ENCODE data around the gene NCAPG2.

Gene NCAPG2

DNA sequence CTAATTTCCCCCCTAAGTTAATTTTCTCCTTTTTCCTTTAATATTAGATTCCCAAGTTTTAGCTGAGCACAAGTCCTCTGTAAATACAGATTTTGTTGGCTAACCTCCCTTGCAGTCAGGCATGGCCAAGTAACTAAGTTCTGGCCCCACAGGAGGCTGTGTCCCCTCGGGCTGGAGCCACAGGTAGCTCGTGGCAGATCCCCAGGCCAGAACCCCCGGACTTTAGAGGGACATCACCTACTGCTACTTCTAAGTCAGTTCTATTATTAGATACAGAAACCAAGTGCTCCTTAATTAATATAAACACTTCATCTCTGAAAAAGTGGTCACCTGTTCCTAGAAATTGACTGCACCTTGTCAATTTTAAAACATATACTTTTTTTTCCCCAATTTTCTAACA is 46.1 kb upstream of the NCAPG2 start:
- H3K27me3 ChIP-seq (ENCODE audit: insufficient read depth, poor library complexity, severe bottlenecking) = no peaks in the 10 kb centered on the region
- peaks cover 21% of the 10 kb centered on the region for H3K4me1 ChIP-seq (ENCODE audit: insufficient read depth, poor library complexity, severe bottlenecking)
- H3K27ac ChIP-seq (ENCODE audit: poor library complexity, severe bottlenecking) = no peak overlapping the region
- H3K9me3 ChIP-seq (ENCODE audit: severe bottlenecking) = no peaks in the 10 kb centered on the region
- H3K36me3 ChIP-seq (ENCODE audit: low read depth) = peaks cover 79% of the 10 kb centered on the region
- DNase-seq (ENCODE audit: low spot score) = no peak
- ATAC-seq (ENCODE audit: low read depth) = no peak
- TF ChIP-seq, protein P1, sequence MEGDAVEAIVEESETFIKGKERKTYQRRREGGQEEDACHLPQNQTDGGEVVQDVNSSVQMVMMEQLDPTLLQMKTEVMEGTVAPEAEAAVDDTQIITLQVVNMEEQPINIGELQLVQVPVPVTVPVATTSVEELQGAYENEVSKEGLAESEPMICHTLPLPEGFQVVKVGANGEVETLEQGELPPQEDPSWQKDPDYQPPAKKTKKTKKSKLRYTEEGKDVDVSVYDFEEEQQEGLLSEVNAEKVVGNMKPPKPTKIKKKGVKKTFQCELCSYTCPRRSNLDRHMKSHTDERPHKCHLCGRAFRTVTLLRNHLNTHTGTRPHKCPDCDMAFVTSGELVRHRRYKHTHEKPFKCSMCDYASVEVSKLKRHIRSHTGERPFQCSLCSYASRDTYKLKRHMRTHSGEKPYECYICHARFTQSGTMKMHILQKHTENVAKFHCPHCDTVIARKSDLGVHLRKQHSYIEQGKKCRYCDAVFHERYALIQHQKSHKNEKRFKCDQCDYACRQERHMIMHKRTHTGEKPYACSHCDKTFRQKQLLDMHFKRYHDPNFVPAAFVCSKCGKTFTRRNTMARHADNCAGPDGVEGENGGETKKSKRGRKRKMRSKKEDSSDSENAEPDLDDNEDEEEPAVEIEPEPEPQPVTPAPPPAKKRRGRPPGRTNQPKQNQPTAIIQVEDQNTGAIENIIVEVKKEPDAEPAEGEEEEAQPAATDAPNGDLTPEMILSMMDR (IDR thresholded peaks at IDR 0.05; ENCODE audit: poor library complexity, severe bottlenecking) = no peak
- H3K4me3 ChIP-seq (ENCODE audit: severe bottlenecking) = no peak overlapping the region

GRCh38 chr7:158749396-158749795 is 44.8 kb upstream of the NCAPG2 start:
- ATAC-seq (ENCODE audit: low read depth) (no peak), DNase-seq (ENCODE audit: low spot score) (no peak)
- peaks cover 90% of the 10 kb centered on the region for H3K36me3 ChIP-seq (ENCODE audit: low read depth)
- no peaks in the 10 kb centered on the region for H3K9me3 ChIP-seq (ENCODE audit: severe bottlenecking)
- H3K4me1 ChIP-seq (ENCODE audit: insufficient read depth, poor library complexity, severe bottlenecking) = peaks cover 8% of the 10 kb centered on the region
- no peaks in the 10 kb centered on the region for H3K27me3 ChIP-seq (ENCODE audit: insufficient read depth, poor library complexity, severe bottlenecking)
- H3K27ac ChIP-seq (ENCODE audit: poor library complexity, severe bottlenecking) = no peak overlapping the region
- TF ChIP-seq, protein P1 (IDR thresholded peaks at IDR 0.05; ENCODE audit: poor library complexity, severe bottlenecking) = no peak
- H3K4me3 ChIP-seq (ENCODE audit: severe bottlenecking) = no peak overlapping the region

DNA sequence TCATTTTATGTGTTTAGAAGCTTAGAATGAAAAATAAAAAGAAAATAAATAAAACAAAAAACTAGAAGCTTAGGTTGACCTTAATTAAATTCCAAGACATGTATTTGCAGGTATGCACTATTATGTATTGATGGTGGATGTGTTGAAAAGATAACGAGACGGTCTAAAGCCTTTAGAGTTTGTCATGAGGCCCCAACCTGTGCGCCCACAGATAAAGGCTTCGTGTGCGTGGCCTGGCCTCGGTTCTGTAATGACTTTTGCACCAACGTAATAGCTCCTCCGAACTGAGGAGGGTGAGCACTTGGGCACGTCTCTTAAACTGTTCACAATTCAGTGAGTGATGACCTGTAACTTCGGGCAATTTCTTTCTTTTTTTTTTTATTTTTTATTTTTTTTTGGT is 43.7 kb upstream of the NCAPG2 start:
- ATAC-seq (ENCODE audit: low read depth) = no peak
- Histone ChIP-seq H3K27ac (ENCODE audit: poor library complexity, severe bottlenecking) (no peak overlapping the region), H3K4me1 (ENCODE audit: insufficient read depth, poor library complexity, severe bottlenecking) (no peaks in the 10 kb centered on the region), H3K9me3 (ENCODE audit: severe bottlenecking) (no peaks in the 10 kb centered on the region), H3K4me3 (ENCODE audit: severe bottlenecking) (no peak overlapping the region), H3K36me3 (ENCODE audit: low read depth) (peaks cover 89% of the 10 kb centered on the region), H3K27me3 (ENCODE audit: insufficient read depth, poor library complexity, severe bottlenecking) (no peaks in the 10 kb centered on the region)
- DNase-seq (ENCODE audit: low spot score) = no peak
- TF ChIP-seq, protein P1 (IDR thresholded peaks at IDR 0.05; ENCODE audit: poor library complexity, severe bottlenecking) = no peak

- Histone ChIP-seq H3K27me3 (ENCODE audit: insufficient read depth, poor library complexity, severe bottlenecking) (no peaks in the 10 kb centered on the region), H3K9me3 (ENCODE audit: severe bottlenecking) (no peaks in the 10 kb centered on the region), H3K4me1 (ENCODE audit: insufficient read depth, poor library complexity, severe bottlenecking) (no peaks in the 10 kb centered on the region), H3K36me3 (ENCODE audit: low read depth) (peaks cover 88% of the 10 kb centered on the region), H3K4me3 (ENCODE audit: severe bottlenecking) (no peak overlapping the region), H3K27ac (ENCODE audit: poor library complexity, severe bottlenecking) (no peak overlapping the region)
- DNase-seq (ENCODE audit: low spot score) (no peak), ATAC-seq (ENCODE audit: low read depth) (no peak)
- TF ChIP-seq, protein P1 (IDR thresholded peaks at IDR 0.05; ENCODE audit: poor library complexity, severe bottlenecking) = no peak
These were observed 42.8 kb upstream of the NCAPG2 start for GRCh38 chr7:158747408-158747807.

GRCh38 chr7:158746957-158747356 is 42.4 kb upstream of the NCAPG2 start:
- DNase-seq (ENCODE audit: low spot score) (no peak), ATAC-seq (ENCODE audit: low read depth) (no peak)
- Histone ChIP-seq H3K27ac (ENCODE audit: poor library complexity, severe bottlenecking) (no peak overlapping the region), H3K36me3 (ENCODE audit: low read depth) (peaks cover 88% of the 10 kb centered on the region), H3K9me3 (ENCODE audit: severe bottlenecking) (no peaks in the 10 kb centered on the region), H3K4me1 (ENCODE audit: insufficient read depth, poor library complexity, severe bottlenecking) (no peaks in the 10 kb centered on the region), H3K4me3 (ENCODE audit: severe bottlenecking) (no peak overlapping the region), H3K27me3 (ENCODE audit: insufficient read depth, poor library complexity, severe bottlenecking) (no peaks in the 10 kb centered on the region)
- TF ChIP-seq, protein P1 (IDR thresholded peaks at IDR 0.05; ENCODE audit: poor library complexity, severe bottlenecking) = no peak
